Stimulated activated CD8-positive, alpha-beta memory T cell treated with anti-CD3 and anti-CD28 coated beads, Interleukin-7, amount 100 ng/mL, for 4 hours (primary cell): ENCODE results near the gene HNRNPH1.

Experiments used
- DNase-seq, 2 donors: peaks; one replicate each; pipeline ENCODE4 v3.0.0-alpha.2; 2020; ENCODE audit warnings: low read depth in 2 of 2

HNRNPH1 gene

GRCh38 chr5:179603308-179603707 lies 20.2 kb downstream of the HNRNPH1 start:
- DNase-seq = no peak

- DNase-seq = no peak
Measured at GRCh38 chr5:179601871-179602625, 21.4 kb downstream of the HNRNPH1 start.

GRCh38 chr5:179599973-179600372 lies 23.5 kb downstream of the HNRNPH1 start:
- no peak for DNase-seq

- DNase-seq = no peak
Measured at GRCh38 chr5:179599566-179599965, 23.9 kb downstream of the HNRNPH1 start.

GRCh38 chr5:179599100-179599499 lies 24.4 kb downstream of the HNRNPH1 start:
- no peak for DNase-seq

- DNase-seq = no peak
Measured at GRCh38 chr5:179596421-179596820, 27.1 kb downstream of the HNRNPH1 start.

- no peak for DNase-seq
Measured at GRCh38 chr5:179595916-179596315, 27.6 kb downstream of the HNRNPH1 start.

- no peak for DNase-seq
Measured at GRCh38 chr5:179588166-179588565, 35.3 kb downstream of the HNRNPH1 start.

- DNase-seq = no peak
Measured at GRCh38 chr5:179585941-179586401, 37.5 kb downstream of the HNRNPH1 start.

- DNase-seq = no peak
Measured at GRCh38 chr5:179577286-179577960, 46.0 kb downstream of the HNRNPH1 start.

GRCh38 chr5:179572386-179572785 lies 51.1 kb downstream of the HNRNPH1 start:
- DNase-seq = no peak

- no peak for DNase-seq
Measured at GRCh38 chr5:179568721-179569120, 54.8 kb downstream of the HNRNPH1 start.

- DNase-seq = no peak
Measured at GRCh38 chr5:179564526-179564925, 58.9 kb downstream of the HNRNPH1 start.
